Measurements from ENCODE around the gene ZRANB2. TPM values are rescaled to one million over a fixed set of nuclear protein-coding genes. Genes with fewer than 3 reads are reported as not detected.

The ZRANB2 gene, protein sequence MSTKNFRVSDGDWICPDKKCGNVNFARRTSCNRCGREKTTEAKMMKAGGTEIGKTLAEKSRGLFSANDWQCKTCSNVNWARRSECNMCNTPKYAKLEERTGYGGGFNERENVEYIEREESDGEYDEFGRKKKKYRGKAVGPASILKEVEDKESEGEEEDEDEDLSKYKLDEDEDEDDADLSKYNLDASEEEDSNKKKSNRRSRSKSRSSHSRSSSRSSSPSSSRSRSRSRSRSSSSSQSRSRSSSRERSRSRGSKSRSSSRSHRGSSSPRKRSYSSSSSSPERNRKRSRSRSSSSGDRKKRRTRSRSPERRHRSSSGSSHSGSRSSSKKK
- total RNA-seq: 164 TPM

GRCh38 chr1:71080739-71081696 lies at the start of gene ZRANB2:
ZRANB2 (minus strand) TSS chr1:71081035; CDS start chr1:71080995, 40 bp downstream.

GRCh38 chr1:71047635-71048607 lies 32.9 kb downstream of the ZRANB2 start, which contains the start of gene PTGER3:
PTGER3 (minus strand) TSS chr1:71047816; CDS start chr1:71047577, 239 bp downstream.

Other genes starting within 250 kb of the ZRANB2 start
- 4.8 TPM for gene PTGER3, start 33.2 kb downstream of the ZRANB2 start, total RNA-seq